ENCODE results near the gene WLS.
"Not testable (repeated sequence)": the region's sequence is repeated elsewhere in the genome, so short reads cannot be mapped to it uniquely, and the experiment has no call there.

Gene WLS

GRCh38 chr1:68232289-68233148 is at the start of gene WLS:
TSS of gene WLS (minus strand) at chr1:68232523. CDS start at chr1:68232299, 224 bp downstream.
- DNase-seq, result no peak

DNA sequence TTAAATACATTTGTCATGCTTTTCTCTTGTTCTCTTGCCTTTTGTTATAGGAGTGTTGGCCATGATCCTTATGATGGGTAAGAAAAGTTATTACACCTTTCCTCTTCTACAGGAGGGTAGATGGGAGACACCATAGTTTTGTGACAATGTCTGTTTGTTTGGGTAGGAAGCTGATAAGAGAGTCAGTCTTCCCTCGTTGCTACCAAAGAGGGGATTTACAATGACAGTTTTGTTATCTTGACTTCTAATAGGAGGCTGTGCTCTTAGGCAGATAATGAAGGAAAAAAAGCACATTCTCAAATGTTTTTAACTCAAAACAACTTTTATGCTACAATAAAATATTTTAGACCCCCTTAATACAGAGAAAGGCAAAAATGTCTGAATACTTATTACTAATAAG is 48.0 kb upstream of the WLS start:
- DNase-seq, result no peak

- no peak for DNase-seq
Observed at GRCh38 chr1:68279846-68280245, 47.5 kb upstream of the WLS start.

- no peak for DNase-seq
Observed at GRCh38 chr1:68278221-68278620, 45.9 kb upstream of the WLS start.

GRCh38 chr1:68276448-68276847 is 44.1 kb upstream of the WLS start:
- no peak for DNase-seq

DNA sequence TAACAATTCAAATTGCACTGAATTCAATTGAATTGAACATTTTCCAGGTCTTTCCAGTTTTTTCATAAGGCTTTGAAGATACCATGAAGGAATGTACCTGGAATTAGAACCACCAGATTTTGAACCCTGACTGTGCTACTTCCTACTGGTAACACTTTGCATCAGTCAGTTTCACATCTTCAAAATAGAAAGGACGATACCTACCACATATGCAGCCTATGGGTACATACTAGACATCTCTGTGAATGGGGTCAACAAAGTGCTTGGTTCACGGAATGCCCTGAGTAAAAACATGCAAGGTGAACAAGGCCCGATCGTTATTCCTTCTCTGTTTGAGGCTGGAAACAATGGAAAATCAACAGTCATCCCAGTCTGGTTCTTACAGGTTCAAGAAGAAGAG is 41.2 kb upstream of the WLS start:
- DNase-seq, result no peak

GRCh38 chr1:68271596-68271995 is 39.3 kb upstream of the WLS start:
- DNase-seq, result no peak

GRCh38 chr1:68270951-68271350 is 38.6 kb upstream of the WLS start:
- DNase-seq, result no peak

- DNase-seq, result no peak
Observed at GRCh38 chr1:68269637-68270430, 37.5 kb upstream of the WLS start.

DNA sequence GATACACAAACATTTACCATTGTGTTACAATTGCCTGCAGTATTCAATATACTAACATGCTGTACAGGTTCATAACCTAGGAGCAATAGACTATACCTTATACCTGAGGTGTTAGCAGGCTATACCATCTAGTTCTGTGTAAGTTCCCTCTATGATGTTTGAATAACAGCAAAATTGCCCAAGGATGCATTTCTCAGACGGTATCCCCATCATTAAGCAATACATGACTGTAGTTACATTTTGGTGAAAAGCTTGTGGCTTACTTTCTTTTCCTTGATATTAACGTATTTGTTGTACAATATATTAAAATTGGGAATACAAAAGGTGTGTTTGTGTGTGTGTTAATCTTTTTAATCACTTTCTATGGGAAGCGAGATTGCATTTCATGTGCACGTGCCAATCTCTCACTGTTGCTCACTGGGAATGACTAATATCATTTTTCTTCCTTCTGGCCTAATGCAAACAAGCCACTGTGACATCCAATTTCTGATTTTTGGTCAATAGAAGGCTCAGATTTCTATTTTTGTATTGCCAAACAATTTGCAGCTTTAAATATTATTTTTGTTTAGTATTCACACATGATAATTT is 36.7 kb upstream of the WLS start:
- DNase-seq, result no peak

- not testable (repeated sequence) for DNase-seq
Observed at GRCh38 chr1:68256824-68257223, 24.5 kb upstream of the WLS start.

DNA sequence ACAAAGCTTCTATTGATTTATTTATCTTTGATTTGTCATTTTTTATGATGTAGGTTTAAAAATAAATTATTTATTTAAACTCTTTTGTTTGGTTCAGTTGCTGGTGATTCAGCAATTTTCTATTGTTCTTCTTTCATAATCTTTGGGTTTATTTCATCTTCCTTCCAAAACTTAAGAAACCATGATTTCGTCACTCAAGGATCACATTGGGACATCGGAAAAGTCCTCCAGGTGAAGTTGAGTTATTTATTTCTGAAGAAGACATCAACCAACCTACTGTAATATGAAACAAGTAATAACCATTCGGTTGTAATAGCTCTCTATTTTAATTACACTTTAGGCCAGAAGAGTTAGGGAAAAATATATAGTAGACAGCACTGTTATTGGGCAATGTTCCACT is 23.0 kb upstream of the WLS start:
- no peak for DNase-seq

DNA sequence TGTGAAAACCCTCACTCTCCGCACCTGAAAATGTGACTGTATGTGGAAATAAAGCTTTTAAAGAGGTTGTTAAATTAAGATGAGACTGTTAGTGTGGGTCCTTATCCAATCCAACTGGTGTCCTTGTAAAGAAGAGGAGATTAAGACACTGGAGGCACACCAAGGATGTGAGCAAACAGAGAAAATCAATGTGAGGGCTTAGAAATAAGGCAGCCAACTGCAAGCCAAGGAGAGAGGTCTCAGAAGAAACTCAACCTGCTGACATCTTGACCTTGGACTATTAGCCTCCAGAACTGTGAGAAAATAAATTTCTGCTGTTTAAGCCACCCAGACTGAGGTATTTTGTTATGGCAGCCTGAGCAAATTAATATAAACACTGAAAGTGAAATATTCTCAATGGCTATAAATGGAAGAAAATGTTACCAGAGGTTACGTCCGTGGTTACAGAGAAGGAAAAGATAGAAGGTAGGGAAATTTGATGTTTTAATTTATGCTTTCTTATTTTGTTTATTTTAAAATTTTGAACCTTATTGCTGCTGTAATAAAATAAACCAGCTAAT is 22.4 kb upstream of the WLS start:
- DNase-seq, result no peak

DNA sequence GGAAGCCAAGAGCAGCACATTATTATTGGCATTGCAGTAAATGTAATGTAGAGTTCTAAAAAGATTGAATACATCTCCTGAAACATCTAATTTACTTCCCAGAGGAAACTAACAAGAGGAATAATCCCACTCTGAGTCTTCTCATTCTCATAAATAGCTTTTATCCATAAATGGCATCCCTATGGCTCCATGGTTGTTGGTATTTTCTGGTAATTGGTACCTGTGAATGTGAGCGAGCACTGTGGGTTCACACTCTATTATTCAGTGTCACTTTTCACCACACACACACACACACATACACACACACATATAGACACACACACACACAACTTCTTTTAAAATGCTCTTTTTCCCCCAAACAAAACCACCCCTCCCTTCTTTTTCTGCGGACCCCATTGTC is 4.7 kb upstream of the WLS start:
- DNase-seq, result no peak

- DNase-seq, result no peak
Observed at GRCh38 chr1:68234094-68234493, 1.8 kb upstream of the WLS start.

DNA sequence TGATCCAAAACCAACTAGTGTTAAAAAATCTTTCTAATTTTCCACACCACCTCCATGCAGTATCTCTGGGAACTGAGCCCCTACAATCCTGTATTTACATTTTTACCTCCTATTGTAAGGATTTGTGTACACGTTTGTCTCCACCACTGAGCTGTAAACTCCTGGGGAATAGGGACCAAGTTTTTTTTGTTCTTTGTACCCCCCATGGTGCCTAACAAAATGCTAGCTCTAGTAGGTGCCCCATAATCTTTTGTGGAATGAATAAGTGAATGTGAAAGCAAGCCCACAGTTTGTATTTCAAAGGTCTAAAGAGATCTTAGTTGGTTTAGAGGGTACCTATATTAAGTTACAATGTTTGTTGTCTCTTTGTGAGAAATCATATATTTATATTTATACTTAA is 879 bp upstream of the WLS start:
- no peak for DNase-seq

- DNase-seq, result no peak
Observed at GRCh38 chr1:68231627-68232288, 565 bp downstream of the WLS start.

DNA sequence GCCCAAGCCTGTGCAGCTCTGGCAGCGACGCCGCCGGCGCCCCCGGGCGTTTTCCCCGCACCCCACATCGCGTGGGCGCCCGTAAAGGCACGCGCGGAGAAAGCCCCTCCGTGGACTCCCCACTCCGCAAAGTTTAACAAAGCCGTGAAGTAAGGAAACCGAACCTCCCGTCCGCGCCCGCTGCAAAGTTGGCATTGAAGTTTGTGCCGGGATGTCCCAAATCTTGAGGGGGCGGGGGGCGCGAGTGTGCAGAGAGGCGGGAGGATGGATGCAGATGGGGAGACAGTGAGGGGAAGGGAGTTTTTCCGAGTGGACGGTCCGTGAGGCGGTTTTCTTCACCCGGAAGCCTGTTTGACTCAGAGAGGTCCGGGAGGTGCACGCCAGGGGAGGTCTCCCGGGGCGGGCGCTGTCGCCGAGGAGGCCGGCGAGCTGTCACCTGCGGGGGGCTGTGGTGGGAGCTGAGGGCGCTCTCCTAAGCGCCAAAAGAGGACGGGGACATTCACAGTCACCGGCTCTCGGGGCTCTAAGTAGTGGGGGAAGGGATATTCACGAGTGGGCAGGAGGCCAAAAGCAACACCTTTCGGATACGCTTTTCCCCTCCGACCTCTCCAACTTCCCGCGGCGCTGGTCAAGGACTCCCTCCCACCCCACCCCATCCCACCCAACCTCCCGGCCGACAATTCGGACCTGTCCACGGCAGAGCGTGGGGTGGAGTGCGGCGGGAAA is 1.3 kb downstream of the WLS start:
- no peak for DNase-seq

DNA sequence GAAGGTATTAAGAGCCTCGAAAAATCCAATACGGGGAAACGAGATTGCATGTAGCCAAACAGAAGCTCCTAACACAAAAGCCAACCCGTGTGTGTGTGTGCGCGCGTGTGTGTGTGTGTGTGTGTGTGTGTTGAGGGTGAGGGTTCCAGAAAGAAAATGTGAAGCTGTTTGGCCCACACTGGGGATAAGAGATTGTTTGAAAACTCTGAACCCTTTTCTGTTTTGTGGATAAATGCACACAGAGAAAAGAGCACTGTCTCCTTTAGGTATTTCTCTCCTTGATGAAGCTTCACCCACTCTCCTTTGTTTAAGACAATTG is 1.9 kb downstream of the WLS start:
- DNase-seq, result no peak

GRCh38 chr1:68229650-68230483 is 2.5 kb downstream of the WLS start:
- no peak for DNase-seq

DNA sequence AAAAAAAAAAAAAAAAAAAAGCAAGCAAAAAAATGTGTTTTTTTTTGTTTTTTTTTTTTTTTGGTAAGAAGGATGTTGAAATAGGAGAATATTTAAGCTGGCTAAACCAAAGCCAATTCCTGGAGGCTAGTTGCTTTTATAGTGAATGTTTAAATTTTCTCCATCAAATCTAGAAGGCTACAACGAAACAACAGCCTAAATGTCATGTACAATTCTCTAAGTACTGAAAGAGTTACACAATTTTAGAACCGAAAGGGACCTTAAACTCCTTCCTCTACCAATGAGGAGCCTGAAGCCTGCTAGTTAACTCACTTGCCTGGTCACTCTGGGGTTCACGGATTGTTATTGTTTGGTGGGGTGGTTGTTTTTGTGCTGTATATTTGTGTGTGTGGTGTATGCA is 3.5 kb downstream of the WLS start:
- DNase-seq, result no peak

GRCh38 chr1:68227598-68227997 is 4.7 kb downstream of the WLS start:
- DNase-seq, result no peak

All from activated CD4-positive, alpha-beta T cell treated with anti-CD3 and anti-CD28 coated beads, Interleukin-10, Interleukin-2, amounts not matched to agents 100 ng/mL and 50 ng/mL, durations not matched to agents 16 hours and 8 hours (primary cell).